HUES6 (cell line): ENCODE measurements around the gene CACNG5.

ENCODE experiments used
- H3K27ac ChIP-seq: 2 replicates; pipeline ENCODE4 v1.7.0; 2013; ENCODE audit warnings: low read depth, mild to moderate bottlenecking, low read length, inconsistent platforms
- H3K27me3 ChIP-seq: 2 replicates; pipeline ENCODE4 v1.6.1; 2013; ENCODE audit warnings: low read length; ENCODE audit not compliant: control insufficient read depth, insufficient read depth
- H3K36me3 ChIP-seq: 2 replicates; pipeline ENCODE4 v1.6.1; 2013; ENCODE audit warnings: low read length; ENCODE audit not compliant: control insufficient read depth, insufficient read depth
- H3K4me1 ChIP-seq: 2 replicates; pipeline ENCODE4 v1.6.1; 2013; ENCODE audit warnings: low read length; ENCODE audit not compliant: control insufficient read depth, insufficient read depth
- H3K4me3 ChIP-seq: 2 replicates; pipeline ENCODE4 v1.5.1; 2013; ENCODE audit warnings: low read depth, low read length
- H3K9ac ChIP-seq: one replicate; pipeline ENCODE4 v1.6.1; 2013; ENCODE audit warnings: mild to moderate bottlenecking, low read length
- H3K9me3 ChIP-seq: 2 replicates; pipeline ENCODE4 v1.6.1; 2013; ENCODE audit warnings: low read depth, low read length; ENCODE audit not compliant: control insufficient read depth, insufficient read depth

Gene CACNG5, protein sequence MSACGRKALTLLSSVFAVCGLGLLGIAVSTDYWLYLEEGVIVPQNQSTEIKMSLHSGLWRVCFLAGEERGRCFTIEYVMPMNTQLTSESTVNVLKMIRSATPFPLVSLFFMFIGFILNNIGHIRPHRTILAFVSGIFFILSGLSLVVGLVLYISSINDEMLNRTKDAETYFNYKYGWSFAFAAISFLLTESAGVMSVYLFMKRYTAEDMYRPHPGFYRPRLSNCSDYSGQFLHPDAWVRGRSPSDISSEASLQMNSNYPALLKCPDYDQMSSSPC

GRCh38 chr17:66834919-66835454 is at the start of gene CACNG5:
Gene CACNG5 (plus strand): TSS chr17:66835117. CDS start chr17:66877333, 42,216 bp downstream.
- Histone ChIP-seq H3K36me3 (no peaks in the 10 kb centered on the region), H3K4me1 (peaks cover 9% of the 10 kb centered on the region), H3K9ac (no peak within 1 kb of the TSS), H3K27ac (no peak within 1 kb of the TSS), H3K27me3 (peaks cover 52% of the 10 kb centered on the region), H3K4me3 (peak within 1 kb of the TSS; percentile 63), H3K9me3 (no peaks in the 10 kb centered on the region)

GRCh38 chr17:66786107-66786506 is 48.8 kb upstream of the CACNG5 start:
- Histone ChIP-seq H3K4me3 (no peak overlapping the region), H3K27ac (no peak overlapping the region), H3K27me3 (no peaks in the 10 kb centered on the region), H3K9me3 (no peaks in the 10 kb centered on the region), H3K36me3 (no peaks in the 10 kb centered on the region), H3K4me1 (peaks cover 25% of the 10 kb centered on the region), H3K9ac (no peak overlapping the region)

DNA sequence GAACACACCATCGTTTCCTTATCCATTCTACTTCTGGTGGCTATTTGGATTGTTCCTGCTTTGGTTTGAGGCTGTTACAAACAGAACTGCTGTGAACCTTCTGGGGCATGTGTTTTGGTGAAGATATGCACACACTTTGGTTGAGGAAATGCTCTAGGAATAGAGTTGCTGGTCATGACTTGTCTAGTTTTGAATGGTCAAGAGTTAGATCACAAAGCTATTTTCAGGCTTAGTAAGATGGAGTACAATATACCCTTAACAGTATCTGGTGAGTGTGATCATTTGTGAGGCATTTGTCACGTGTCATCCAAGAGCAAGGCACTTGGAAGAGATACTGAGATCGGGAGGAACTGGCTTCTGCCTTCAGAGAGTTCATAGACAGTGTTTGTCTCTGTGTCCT is 47.0 kb upstream of the CACNG5 start:
- Histone ChIP-seq H3K4me1 (peaks cover 18% of the 10 kb centered on the region), H3K36me3 (no peaks in the 10 kb centered on the region), H3K27ac (no peak overlapping the region), H3K4me3 (no peak overlapping the region), H3K27me3 (no peaks in the 10 kb centered on the region), H3K9me3 (no peaks in the 10 kb centered on the region), H3K9ac (no peak overlapping the region)

- no peaks in the 10 kb centered on the region for H3K36me3 ChIP-seq
- H3K4me3 ChIP-seq, result no peak overlapping the region
- H3K27ac ChIP-seq, result no peak overlapping the region
- H3K9me3 ChIP-seq, result no peaks in the 10 kb centered on the region
- no peaks in the 10 kb centered on the region for H3K27me3 ChIP-seq
- H3K9ac ChIP-seq, result no peak overlapping the region
- peaks cover 7% of the 10 kb centered on the region for H3K4me1 ChIP-seq
Observed at GRCh38 chr17:66789093-66789492, 45.8 kb upstream of the CACNG5 start.

GRCh38 chr17:66789961-66790437 is 44.9 kb upstream of the CACNG5 start:
- H3K27me3 ChIP-seq, result no peaks in the 10 kb centered on the region
- no peak overlapping the region for H3K9ac ChIP-seq
- no peak overlapping the region for H3K27ac ChIP-seq
- H3K36me3 ChIP-seq, result no peaks in the 10 kb centered on the region
- peaks cover 5% of the 10 kb centered on the region; the same call in 1 of the 2 replicates for H3K4me1 ChIP-seq
- no peak overlapping the region for H3K4me3 ChIP-seq
- no peaks in the 10 kb centered on the region for H3K9me3 ChIP-seq

DNA sequence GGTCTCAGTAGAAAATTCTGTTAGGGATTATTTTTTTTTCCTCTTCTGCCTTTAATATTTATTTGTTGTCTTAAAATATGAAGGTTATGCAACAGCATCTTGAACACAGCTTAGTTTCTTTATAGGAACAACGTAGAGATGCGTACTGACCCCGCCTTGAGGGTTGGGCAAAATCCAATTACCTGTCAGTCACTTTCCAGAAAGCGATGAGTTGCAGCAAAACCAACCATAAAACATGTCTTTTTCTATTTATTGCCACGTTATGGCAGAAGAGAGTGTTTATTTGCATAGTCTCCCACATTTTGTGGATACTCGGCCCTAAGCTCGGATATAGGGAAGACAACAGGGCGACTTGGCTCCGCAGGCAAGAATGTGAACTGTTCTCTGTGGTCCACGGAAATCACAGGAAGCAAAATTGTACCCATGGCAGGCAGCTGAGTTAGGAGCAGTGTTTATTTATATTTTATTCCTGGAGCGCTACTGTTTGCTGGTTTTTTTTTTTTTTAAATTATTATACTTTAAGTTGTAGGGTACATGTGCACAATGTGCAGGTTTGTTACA is 44.3 kb upstream of the CACNG5 start:
- Histone ChIP-seq H3K36me3 (no peaks in the 10 kb centered on the region), H3K27me3 (no peaks in the 10 kb centered on the region), H3K9me3 (no peaks in the 10 kb centered on the region), H3K4me1 (peaks cover 5% of the 10 kb centered on the region; the same call in 1 of the 2 replicates), H3K9ac (no peak overlapping the region), H3K4me3 (no peak overlapping the region), H3K27ac (no peak overlapping the region)

GRCh38 chr17:66791347-66791746 is 43.6 kb upstream of the CACNG5 start:
- Histone ChIP-seq H3K9me3 (no peaks in the 10 kb centered on the region), H3K4me1 (peaks cover 5% of the 10 kb centered on the region; the same call in 1 of the 2 replicates), H3K27me3 (no peaks in the 10 kb centered on the region), H3K27ac (no peak overlapping the region), H3K36me3 (no peaks in the 10 kb centered on the region), H3K9ac (no peak overlapping the region), H3K4me3 (no peak overlapping the region)

DNA sequence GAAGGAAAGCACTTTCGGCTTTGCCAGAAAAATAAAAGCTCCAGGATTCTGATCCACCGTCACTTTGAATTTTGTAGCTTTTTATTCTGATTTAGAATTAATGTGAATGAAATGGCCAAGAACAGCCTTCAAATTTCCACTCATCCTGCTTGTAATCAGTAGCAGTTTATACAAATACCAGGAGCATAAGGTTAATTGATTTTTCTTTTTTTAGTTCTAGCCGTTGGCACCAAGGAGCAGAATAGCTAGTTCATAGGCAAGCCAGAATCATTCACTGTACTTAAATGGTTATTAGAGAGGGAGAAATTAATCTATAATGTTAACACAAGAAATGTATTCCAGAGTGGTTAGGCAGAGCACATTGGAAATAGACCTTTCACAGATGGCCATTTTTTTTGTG is 41.1 kb upstream of the CACNG5 start:
- H3K36me3 ChIP-seq, result no peaks in the 10 kb centered on the region
- no peak overlapping the region for H3K27ac ChIP-seq
- H3K4me1 ChIP-seq, result peaks cover 3% of the 10 kb centered on the region; the same call in 1 of the 2 replicates
- no peak overlapping the region for H3K4me3 ChIP-seq
- H3K9me3 ChIP-seq, result no peaks in the 10 kb centered on the region; the same call in 1 of the 2 replicates
- H3K9ac ChIP-seq, result no peak overlapping the region
- H3K27me3 ChIP-seq, result no peaks in the 10 kb centered on the region

DNA sequence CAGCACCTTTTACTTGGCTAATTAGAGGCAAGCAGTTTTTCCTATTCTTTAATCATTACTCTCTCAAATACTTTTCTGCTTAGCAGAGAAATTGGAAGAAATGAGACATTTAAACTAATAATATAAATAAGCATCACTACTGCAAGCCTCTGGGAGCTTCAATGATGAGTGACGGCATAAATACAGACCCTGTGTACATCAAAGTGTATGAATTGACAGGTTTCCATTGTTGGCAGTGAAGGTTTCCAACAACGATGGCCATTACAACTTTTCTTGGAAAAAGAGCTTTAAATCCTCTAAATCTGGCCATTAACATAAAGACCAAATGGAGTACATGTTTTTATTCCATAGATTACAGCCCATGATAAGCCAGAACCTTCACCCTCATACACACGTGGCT is 39.4 kb upstream of the CACNG5 start:
- H3K27me3 ChIP-seq, result no peaks in the 10 kb centered on the region
- no peak overlapping the region for H3K9ac ChIP-seq
- H3K9me3 ChIP-seq, result no peaks in the 10 kb centered on the region; the same call in 1 of the 2 replicates
- H3K36me3 ChIP-seq, result no peaks in the 10 kb centered on the region
- no peaks in the 10 kb centered on the region; the same call in 1 of the 2 replicates for H3K4me1 ChIP-seq
- no peak overlapping the region for H3K27ac ChIP-seq
- H3K4me3 ChIP-seq, result no peak overlapping the region

DNA sequence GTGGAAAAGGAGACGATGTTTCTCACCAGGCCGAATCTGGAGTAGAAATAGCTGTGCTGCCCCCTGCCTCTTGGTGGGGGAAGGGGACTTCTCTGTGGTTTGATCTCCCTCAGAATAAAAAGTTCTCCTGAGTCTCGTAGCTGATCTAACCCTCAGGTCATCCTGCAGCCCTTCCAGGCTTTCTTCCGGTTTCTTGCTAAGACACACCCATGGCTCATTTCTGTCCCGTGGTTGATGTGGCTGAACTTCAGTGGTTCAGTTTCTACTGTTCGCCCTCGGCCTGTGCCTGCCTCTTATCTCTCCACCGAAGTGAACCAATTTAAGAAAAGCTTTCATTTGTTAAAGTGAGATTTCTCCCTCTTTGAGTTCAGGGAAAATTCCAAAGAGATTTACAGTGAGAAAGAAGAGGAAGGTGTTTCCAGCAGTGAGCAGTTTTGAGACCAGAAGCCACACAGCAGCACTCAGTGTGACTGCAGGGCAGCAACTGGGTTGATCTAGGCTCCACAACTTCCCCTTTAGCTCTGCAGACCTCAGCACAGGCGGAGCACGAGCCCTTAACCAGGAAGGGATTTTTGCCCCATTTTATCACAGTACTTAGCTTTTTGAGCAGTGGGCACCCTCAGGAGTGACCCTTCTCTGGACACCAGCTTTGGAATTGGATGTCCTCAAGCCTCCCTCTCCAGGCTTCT is 34.9 kb upstream of the CACNG5 start:
- no peaks in the 10 kb centered on the region for H3K27me3 ChIP-seq
- H3K9ac ChIP-seq, result no peak overlapping the region
- no peak overlapping the region for H3K4me3 ChIP-seq
- H3K27ac ChIP-seq, result no peak overlapping the region
- H3K4me1 ChIP-seq, result peaks cover 18% of the 10 kb centered on the region
- H3K9me3 ChIP-seq, result no peaks in the 10 kb centered on the region; the same call in 1 of the 2 replicates
- no peaks in the 10 kb centered on the region for H3K36me3 ChIP-seq

DNA sequence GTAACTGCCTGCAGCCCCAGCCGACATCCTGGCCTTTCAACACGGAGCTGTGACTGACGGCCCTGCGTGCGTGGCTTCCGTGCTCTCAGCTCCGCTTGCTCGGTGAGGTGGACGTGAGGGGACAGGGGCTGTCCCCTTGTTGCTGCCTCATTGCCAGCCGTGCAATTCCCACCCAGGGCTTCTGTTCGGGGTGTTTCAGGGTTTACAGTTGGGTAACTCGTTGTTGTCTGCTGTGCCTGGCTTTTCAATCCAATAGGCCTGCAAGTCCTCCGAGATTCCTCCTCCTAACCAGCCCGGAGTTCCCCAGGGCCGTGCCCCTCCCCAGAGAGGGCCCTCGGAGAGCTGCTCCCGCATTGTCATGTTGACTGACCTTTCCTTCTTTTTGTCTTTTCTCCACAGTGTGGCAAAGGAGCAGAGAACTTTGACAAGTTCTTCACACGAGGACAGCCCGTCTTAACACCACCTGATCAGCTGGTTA is 31.4 kb upstream of the CACNG5 start:
- H3K9me3 ChIP-seq, result no peaks in the 10 kb centered on the region
- no peak overlapping the region for H3K9ac ChIP-seq
- H3K36me3 ChIP-seq, result no peaks in the 10 kb centered on the region
- H3K27me3 ChIP-seq, result no peaks in the 10 kb centered on the region
- peaks cover 18% of the 10 kb centered on the region for H3K4me1 ChIP-seq
- no peak overlapping the region for H3K27ac ChIP-seq
- no peak overlapping the region for H3K4me3 ChIP-seq
